Astrocyte of the hippocampus (primary cell): ENCODE results near the gene LSM14B.

Source experiments
- DNase-seq: peaks from one replicate; pipeline ENCODE4 v3.0.0; 2011; ENCODE audit warnings: low read depth, low spot score

The LSM14B gene

DNA sequence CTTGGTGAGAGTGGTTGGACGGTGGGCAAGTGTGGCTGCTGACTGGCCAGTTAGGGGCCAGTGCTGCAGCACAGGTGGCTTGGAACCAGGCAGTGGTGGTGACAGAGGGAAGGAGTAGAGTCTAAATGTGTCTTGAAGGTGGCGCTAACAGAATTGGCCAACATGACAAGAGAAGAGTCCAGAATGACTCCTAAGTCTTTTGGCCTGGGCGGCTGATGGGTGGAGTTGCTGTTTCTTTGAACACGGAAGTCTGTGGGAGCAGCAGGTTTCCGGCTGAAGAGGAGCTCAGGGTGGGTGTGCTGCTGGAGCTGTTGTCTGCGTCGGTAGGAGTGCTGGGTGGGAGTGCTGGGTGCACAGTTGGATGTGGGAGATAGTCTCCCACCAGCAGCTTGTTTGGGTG is 10.1 kb downstream of the LSM14B start:
- no peak for DNase-seq

DNA sequence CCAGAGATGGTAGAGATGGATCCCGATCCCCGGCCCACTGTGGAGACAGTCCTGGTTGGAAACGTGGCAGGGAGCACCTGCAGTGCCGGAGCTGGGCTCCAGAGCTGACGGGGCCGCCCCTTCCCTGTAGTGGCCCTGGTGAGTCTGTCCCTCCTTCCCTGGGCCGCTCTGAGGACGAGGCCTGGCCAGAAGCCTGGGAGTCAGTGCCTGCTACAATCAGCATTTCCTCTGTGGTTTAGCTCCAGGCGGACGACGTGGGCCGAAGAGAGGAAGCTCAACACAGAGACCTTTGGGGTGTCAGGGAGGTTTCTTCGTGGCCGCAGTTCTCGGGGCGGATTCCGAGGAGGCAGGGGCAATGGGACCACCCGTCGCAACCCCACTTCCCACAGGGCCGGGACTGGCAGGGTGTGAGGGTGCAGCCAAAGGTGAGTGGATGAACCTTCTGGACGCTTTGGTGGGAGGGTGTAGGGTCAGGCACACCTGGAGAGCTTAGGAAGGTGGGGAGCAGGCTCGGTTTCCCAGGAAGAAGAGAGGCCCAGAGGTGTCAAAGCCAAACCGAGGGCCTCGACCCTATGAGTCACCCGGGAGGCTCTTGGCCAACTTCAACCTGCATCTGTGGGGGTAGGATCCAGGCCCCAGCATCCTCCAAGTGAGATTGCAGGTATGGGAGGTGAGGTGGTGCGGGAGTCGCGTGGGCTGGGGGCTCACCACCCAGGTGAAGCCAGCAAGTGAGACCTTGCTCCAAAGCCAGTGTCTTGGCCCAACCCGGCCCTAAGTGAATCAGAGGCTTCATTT is 11.0 kb downstream of the LSM14B start:
- DNase-seq = no peak

DNA sequence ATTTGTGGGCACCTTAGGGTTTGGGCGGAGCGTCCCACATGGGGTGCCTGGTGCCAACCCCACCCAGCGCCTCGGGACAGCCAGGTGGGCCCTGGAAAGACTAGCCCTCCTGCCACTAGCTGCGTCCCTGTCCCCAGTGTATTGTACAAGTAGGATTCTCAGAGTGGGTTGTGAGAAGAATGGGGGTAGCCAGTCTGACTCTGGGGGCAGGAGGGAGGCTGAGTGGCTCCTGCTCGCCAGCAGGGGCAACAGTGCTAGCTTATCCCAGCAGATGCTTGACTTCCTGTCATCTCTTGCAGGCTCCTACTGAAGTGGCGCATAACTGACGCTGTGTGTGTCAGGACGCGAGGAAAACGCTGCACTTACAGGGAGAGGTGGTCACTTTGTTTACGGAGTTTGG is 11.6 kb downstream of the LSM14B start:
- DNase-seq = no peak

- DNase-seq = no peak
These were observed 12.5 kb downstream of the LSM14B start for GRCh38 chr20:62134735-62135231.

DNA sequence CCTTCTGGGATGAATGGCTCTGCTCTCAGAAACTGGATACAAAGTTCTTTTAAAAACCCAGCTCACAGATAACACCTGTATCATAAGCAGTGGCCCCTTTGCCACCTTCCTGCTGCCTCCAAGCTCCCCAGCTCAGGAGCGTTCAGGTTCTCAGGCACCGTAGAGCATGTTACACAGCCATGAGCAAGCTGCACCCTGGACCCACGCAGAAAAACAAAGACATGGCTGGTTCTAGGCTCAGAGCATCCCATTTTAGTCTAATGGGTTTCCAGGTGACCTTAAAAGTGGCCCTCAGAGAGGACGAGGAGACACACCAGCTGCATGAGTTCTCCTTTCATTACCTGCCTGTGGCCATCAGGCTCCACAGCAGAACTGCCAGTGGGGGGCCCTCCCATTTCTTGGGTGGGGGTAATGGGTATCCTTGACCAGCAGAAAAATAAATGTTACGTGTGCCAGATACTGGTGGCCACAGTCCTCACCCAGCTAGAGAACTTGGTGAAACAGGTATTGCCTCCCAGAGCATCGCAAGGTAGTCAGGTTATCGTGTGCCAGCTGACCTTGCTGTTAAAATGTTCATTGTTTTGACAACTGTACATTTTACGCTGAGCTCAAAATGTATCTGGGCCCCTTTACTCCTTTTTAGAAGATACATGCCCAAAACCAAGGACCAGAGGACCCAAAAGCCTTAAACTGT is 13.4 kb downstream of the LSM14B start:
- DNase-seq = no peak

GRCh38 chr20:62136283-62137091 is 14.2 kb downstream of the LSM14B start:
- peak; percentile 85 for DNase-seq

DNA sequence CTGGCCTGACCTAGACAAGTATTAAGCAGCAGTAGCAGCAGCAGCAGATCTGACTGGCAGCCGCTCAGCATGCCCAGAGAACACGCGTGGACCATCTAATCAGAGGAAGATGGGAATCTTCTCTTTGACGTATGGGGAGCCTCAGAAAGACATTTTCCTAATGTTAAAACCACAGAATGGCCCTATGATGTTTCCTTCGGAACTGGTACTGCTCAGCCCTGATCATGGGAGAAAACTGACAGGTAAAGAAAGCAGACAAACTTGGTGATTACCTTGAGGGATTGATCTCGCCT is 14.8 kb downstream of the LSM14B start:
- DNase-seq = no peak

GRCh38 chr20:62137478-62138203 is 15.4 kb downstream of the LSM14B start:
- no peak for DNase-seq

DNA sequence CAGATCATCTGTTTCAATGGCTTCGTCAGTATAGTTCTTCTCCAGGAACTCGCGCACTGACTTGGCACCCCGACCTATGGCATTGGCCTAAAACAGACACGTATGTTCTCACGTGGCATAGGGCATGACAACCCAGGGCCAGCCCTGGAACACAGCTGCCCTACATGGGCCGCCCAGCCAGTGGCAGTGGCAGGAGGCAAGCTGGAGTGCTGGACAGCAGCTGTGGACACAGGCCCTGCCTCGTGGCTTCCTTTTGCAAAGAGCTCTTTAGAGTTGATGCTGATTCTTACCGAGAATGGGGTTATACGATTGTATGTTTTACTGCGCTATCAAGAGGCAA is 15.9 kb downstream of the LSM14B start:
- no peak for DNase-seq

DNA sequence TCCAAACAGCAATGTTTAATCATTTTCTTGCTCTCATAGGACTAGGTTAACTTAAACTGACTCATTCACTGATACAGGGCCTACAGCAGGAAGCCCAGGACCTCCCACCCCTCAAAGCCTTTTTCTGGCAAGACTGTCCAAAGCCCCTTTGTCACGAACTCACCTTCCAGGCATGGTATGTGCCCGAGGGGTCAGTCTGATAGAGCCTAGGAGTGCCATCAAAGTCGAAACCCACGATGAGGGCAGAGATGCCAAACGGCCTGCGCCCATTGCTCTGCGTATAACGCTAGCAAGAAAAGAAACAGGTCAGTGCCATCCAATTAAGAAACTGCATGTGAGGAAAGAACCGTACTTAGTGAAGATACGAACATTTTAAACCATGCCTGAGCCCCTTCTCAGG is 16.6 kb downstream of the LSM14B start:
- no peak for DNase-seq

DNA sequence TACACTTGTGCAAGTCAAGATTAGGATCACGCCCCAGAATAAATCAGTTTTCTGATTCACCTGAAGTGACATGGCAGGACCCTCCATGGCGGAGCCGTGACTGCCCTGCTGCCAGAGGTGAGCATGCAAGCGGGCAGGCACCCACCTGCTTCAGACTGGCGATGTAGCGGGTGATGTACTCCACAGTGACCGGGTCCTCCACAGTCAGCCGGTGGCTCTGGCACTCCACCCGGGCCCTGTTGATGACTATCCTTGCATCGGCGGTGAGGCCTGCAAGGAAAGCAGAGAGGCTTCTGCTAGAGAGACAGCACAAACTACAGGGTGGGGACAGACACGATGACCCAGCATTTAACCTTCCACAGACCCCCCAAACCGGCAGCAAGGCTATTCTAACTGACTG is 17.4 kb downstream of the LSM14B start:
- no peak for DNase-seq

- no peak for DNase-seq
These were observed 18.7 kb downstream of the LSM14B start for GRCh38 chr20:62141043-62141396.

GRCh38 chr20:62141397-62142251 is 19.3 kb downstream of the LSM14B start:
- DNase-seq = peak; percentile 42

GRCh38 chr20:62142252-62143080 is 20.2 kb downstream of the LSM14B start:
- peak; percentile 47 for DNase-seq

- DNase-seq = peak; percentile 96
These were observed 21.0 kb downstream of the LSM14B start, which contains the start of the genes PSMA7 and SS18L1 for GRCh38 chr20:62143081-62143956. TSS of gene PSMA7 (minus strand) at chr20:62143394. CDS start at chr20:62143303, 91 bp downstream. TSS of gene SS18L1 (plus strand) at chr20:62143769. CDS start at chr20:62143821, 52 bp downstream.

GRCh38 chr20:62143957-62144825 is 21.9 kb downstream of the LSM14B start:
- peak; percentile 82 for DNase-seq

DNA sequence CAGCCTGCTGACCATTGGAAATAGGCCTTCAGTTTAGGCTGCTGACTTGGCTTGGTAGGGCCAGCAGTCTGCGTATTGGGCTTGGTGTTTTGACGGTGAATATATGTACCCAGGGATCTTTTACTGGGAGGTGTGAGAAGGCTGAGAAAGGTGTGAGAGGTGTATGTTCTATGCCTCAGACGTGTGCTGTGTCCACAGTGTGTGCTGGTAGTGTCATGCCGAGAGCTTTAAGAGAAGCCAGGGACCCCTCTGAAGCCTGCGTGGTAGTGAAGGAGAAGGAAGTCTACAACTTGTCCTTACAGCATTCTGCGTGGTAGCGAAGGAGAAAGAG is 23.4 kb downstream of the LSM14B start:
- DNase-seq = no peak
